K562 (cell line): ENCODE measurements around the gene IRF8. TPM values are rescaled to one million over a fixed set of nuclear protein-coding genes. Genes with fewer than 3 reads are reported as not detected.

ENCODE experiments used
- ATAC-seq: fragments of 200-7000 bp; cut with Tn5 transposase; 3 replicates; pipeline ENCODE4 v1.9.1; 2020; ENCODE audit warnings: moderate library complexity
- BruUV-seq: library from RNA; stranded (reverse); fragments of 400-500 nt; replicated peaks from 2 replicates; lab custom pipeline; 2021; lab: Mats Ljungman, UMichigan
- CTCF ChIA-PET: fragments of 300-600 bp; formaldehyde crosslinking; extraction: SDS; loops from one replicate; lab custom pipeline; 2021; ENCODE audit warnings: low intra/inter-chr PET ratio; lab: Yijun Ruan, JAX
- POLR2A ChIA-PET: fragments of 300-600, 350-650 bp; sonication (Branson Sonifier 250); formaldehyde crosslinking; extraction: SDS; loops from one replicate; lab custom pipeline; 2021; ENCODE audit warnings: antibody characterized with exemption, inconsistent platforms; lab: Yijun Ruan, JAX
- DNase-seq, 4 experiments: peaks; one replicate each; pipeline versions ENCODE4 v3.0.0 to v3.0.0-alpha.2; 2011 to 2018; ENCODE audit warnings: low spot score in 3 of 4, mixed read lengths in 3 of 4; ENCODE audit errors: extremely low read depth in 1 of 4
- FAIRE-seq: peaks from 2 replicates; lab custom pipeline; 2011; peaks lifted over from hg19 to GRCh38; lab: Jason Lieb, UNC
- H2AFZ ChIP-seq: 2 replicates; pipeline ENCODE4 v1.6.0; 2011; ENCODE audit warnings: low read depth, low read length, control low read depth, inconsistent platforms
- H3K27ac ChIP-seq: fragments of 200-600 bp; 3 replicates; pipeline ENCODE4 v1.8.0; 2011; ENCODE audit warnings: low read depth, mild to moderate bottlenecking, control low read depth, inconsistent platforms, low read length, moderate library complexity, mixed read lengths; ENCODE audit errors: extremely low read depth
- H3K27me3 ChIP-seq, 2 experiments: fragments of 300-600 bp in 1 of 2; 2 replicates in 1 of 2; 3 replicates in 1 of 2; pipeline versions ENCODE4 v1.6.0 to v1.8.0; 2011; ENCODE audit warnings: inconsistent platforms in 2 of 2, low read length in 2 of 2, mild to moderate bottlenecking in 1 of 2, mixed read lengths in 1 of 2, moderate library complexity in 1 of 2; ENCODE audit not compliant: control insufficient read depth in 2 of 2, insufficient read depth in 2 of 2
- H3K36me3 ChIP-seq: fragments of 300-600 bp; 3 replicates; pipeline ENCODE4 v1.8.0; 2011; ENCODE audit warnings: mild to moderate bottlenecking, low read length, inconsistent platforms; ENCODE audit not compliant: control insufficient read depth, insufficient read depth
- H3K4me1 ChIP-seq, 2 experiments: fragments of 200-600 bp in 1 of 2; replicated peaks in 1 of 2; 2 replicates in 1 of 2; 3 replicates in 1 of 2; pipeline versions ENCODE4 v1.5.1 to v1.8.0; 2011; ENCODE audit warnings: inconsistent platforms in 2 of 2, low read length in 2 of 2, mild to moderate bottlenecking in 1 of 2, mixed read lengths in 1 of 2, moderate library complexity in 1 of 2; ENCODE audit not compliant: control insufficient read depth in 2 of 2, insufficient read depth in 2 of 2
- H3K4me2 ChIP-seq: 2 replicates; pipeline ENCODE4 v1.6.1; 2011; ENCODE audit warnings: low read length, control low read depth, inconsistent platforms, mixed read lengths; ENCODE audit not compliant: insufficient read depth
- H3K4me3 ChIP-seq: fragments of 200-600 bp; sonication (generic), shearing (Covaris generic); 2 replicates; pipeline ENCODE4 v1.5.1; 2016; ENCODE audit warnings: control low read depth, inconsistent platforms
- H3K79me2 ChIP-seq: fragments of 200-600 bp; 3 replicates; pipeline ENCODE4 v1.8.0; 2011; ENCODE audit warnings: low read length, inconsistent platforms; ENCODE audit not compliant: control insufficient read depth, insufficient read depth
- H3K9ac ChIP-seq, 2 experiments: 2 replicates each; pipeline versions ENCODE4 v1.6.0 to v1.6.1; 2011; ENCODE audit warnings: low read depth in 2 of 2, low read length in 2 of 2, control low read depth in 1 of 2, inconsistent platforms in 1 of 2, mild to moderate bottlenecking in 1 of 2, mixed read lengths in 1 of 2; ENCODE audit not compliant: insufficient read depth in 1 of 2
- H3K9me1 ChIP-seq: one replicate; pipeline ENCODE4 v1.6.0; 2011; ENCODE audit warnings: inconsistent platforms, mild to moderate bottlenecking, low read length, moderate library complexity; ENCODE audit not compliant: control insufficient read depth, insufficient read depth
- H3K9me3 ChIP-seq: replicated peaks from 2 replicates; pipeline ENCODE4 v1.5.1; 2011; ENCODE audit warnings: low read depth, low read length, inconsistent platforms; ENCODE audit not compliant: control insufficient read depth, insufficient read depth
- H4K20me1 ChIP-seq: replicated peaks from 2 replicates; pipeline ENCODE4 v1.6.1; 2011; ENCODE audit warnings: low read length, inconsistent platforms, mixed read lengths; ENCODE audit not compliant: control insufficient read depth, insufficient read depth
- CHD7 ChIP-seq: fragments of 200-600 bp; sonication (generic); IDR thresholded peaks from one replicate; pipeline ENCODE4 v1.6.1; 2012; ENCODE audit warnings: mild to moderate bottlenecking, low read depth, low read length, inconsistent platforms
- SREBF2 ChIP-seq: sonication (generic); formaldehyde crosslinking; IDR thresholded peaks from 2 replicates; pipeline ENCODE4 v1.4.0; 2020; ENCODE audit warnings: mild to moderate bottlenecking, missing genetic modification reagents
- UBTF ChIP-seq, 2 experiments: IDR thresholded peaks; 2 replicates each; pipeline ENCODE4 v1.6.1; 2012; ENCODE audit warnings: improper control_type of control experiment in 2 of 2, low read depth in 2 of 2, low read length in 2 of 2, borderline replicate concordance in 1 of 2
- ZBTB1 ChIP-seq: sonication (generic); formaldehyde crosslinking; IDR thresholded peaks from 2 replicates; pipeline ENCODE4 v1.8.1; 2023; ENCODE audit warnings: missing genetic modification reagents, low read depth, mild to moderate bottlenecking, borderline replicate concordance
- ZNF133 ChIP-seq: fragments of 250-450 bp; sonication (Bioruptor Pico); IDR thresholded peaks from 2 replicates; pipeline ENCODE4 v1.4.0; 2020; ENCODE audit warnings: mild to moderate bottlenecking
- ZNF75A ChIP-seq: fragments of 450-650 bp; formaldehyde crosslinking; IDR thresholded peaks from 2 replicates; pipeline ENCODE4 v1.4.0; 2020; ENCODE audit warnings: mild to moderate bottlenecking
- ZNF764 ChIP-seq: fragments of 250-450 bp; sonication (Bioruptor Pico); IDR thresholded peaks from 2 replicates; pipeline ENCODE4 v1.4.0; 2020; ENCODE audit warnings: low read depth, mild to moderate bottlenecking, moderate library complexity
- WGBS: fragments of 100-300 bp; shearing (Covaris generic); methylation state at CpG from one replicate; pipeline ENCODE4 v1.1.6; 2016; ENCODE audit warnings: low coverage, mixed read lengths; ENCODE audit not compliant: insufficient coverage; ENCODE audit errors: missing lambda C conversion rate; 5-methylcytosine and 5-hydroxymethylcytosine counted together
- in situ Hi-C: fragments of 300-500 bp; cut with MboI; formaldehyde crosslinking; loops from 4 replicates; pipeline ENCODE4 v1.15.0; 2018; ENCODE audit warnings: inconsistent platforms, mixed read lengths
- intact Hi-C: fragments of 100-400 bp; cut with micrococcal nuclease; formaldehyde crosslinking; loops from 2 replicates; pipeline ENCODE4 v1.14.2; 2022
- polyA plus RNA-seq, 8 experiments: library from polyadenylated mRNA; depleted of rRNA in 4 of 8; stranded (reverse) in 5 of 8; unstranded in 3 of 8; fragments of >200 nt; fragmentation: Nextera tagmentation in 2 of 8; fragmentation: Illumina TruSeq in 1 of 8; extraction: Ambion mirVana in 2 of 8; extraction: Trizol in 1 of 8; gene quantifications; 2 replicates each; pipeline versions ENCODE4 v1.2.1 to v1.2.3, GENCODE V29; 2011 to 2014; ENCODE audit warnings: inconsistent platforms in 1 of 8, missing spikeins in 1 of 8
- total RNA-seq, 7 experiments: library from RNA; depleted of rRNA in 6 of 7; stranded (reverse); fragments of >200 nt in 6 of 7; fragmentation: Illumina TruSeq in 2 of 7; extraction: Trizol in 2 of 7; gene quantifications; 2 replicates each; pipeline versions ENCODE4 v1.2.1 to v1.2.3, GENCODE V29; 2011 to 2021; ENCODE audit warnings: low replicate concordance in 1 of 7

IRF8 gene
- total and polyA plus RNA-seq, 9 of the 15 experiments (the other 6 are each of a cell fraction or from before 2014, with no cell fraction given) = 0.01 to 0.98 TPM; not detected in 7

GRCh38 chr16:85924675-85925074 lies 25.7 kb downstream of the IRF8 start:
- CTCF ChIA-PET = no interaction called here

More at GRCh38 chr16:85924675-85925074, 25.7 kb downstream of the IRF8 start:
- H3K27me3 ChIP-seq = peaks cover 37 to 70% of the 10 kb centered on the region in 2 experiments
- H3K27ac ChIP-seq = no peak overlapping the region
- H3K4me2 ChIP-seq = no peak overlapping the region
- intact Hi-C loops = no loop called here
- no peaks in the 10 kb centered on the region for H3K9me3 ChIP-seq
- no peaks in the 10 kb centered on the region for H3K4me1 ChIP-seq
- 4% methylated on average over 3 of the region's 3 CpGs for WGBS
- in situ Hi-C loops = no loop called here
- no TSS peak for BruUV-seq
- no peak for DNase-seq
- no peak overlapping the region for H3K9ac ChIP-seq
- no peak for TF ChIP-seq ZNF75A (CRISPR knock-in tag)
- TF ChIP-seq ZNF764 (CRISPR knock-in tag) = no peak
- no peak for TF ChIP-seq ZBTB1
- no peak for TF ChIP-seq SREBF2 (CRISPR knock-in tag)
- TF ChIP-seq UBTF (IDR thresholded peaks at IDR 0.05; ENCODE audit: borderline replicate concordance in 1 of 2, low read depth in 2 of 2, low read length in 2 of 2) = no peak
- TF ChIP-seq CHD7 = no peak
- TF ChIP-seq ZNF133 (CRISPR knock-in tag) = no peak
- H3K79me2 ChIP-seq = no peaks in the 10 kb centered on the region
- POLR2A ChIA-PET = interaction anchor here (1.3 to 1.4 kb wide), 2 partner anchors 10 to 11 kb away, joined by 3 to 4 read pairs; no protein-coding TSS in a partner anchor
- FAIRE-seq = no peak
- no peak overlapping the region for H3K4me3 ChIP-seq
- H3K36me3 ChIP-seq = no peaks in the 10 kb centered on the region
- no peak overlapping the region for H2AFZ ChIP-seq
- no peaks in the 10 kb centered on the region for H3K9me1 ChIP-seq
- ATAC-seq = no peak
- H4K20me1 ChIP-seq = no peaks in the 10 kb centered on the region
